GM23338 (cell line): ENCODE data around the gene TP53.

Experiments used
- CTCF ChIP-seq, 2 experiments: fragments of 200-600 bp in 1 of 2; sonication (generic) in 1 of 2; conservative IDR thresholded peaks; 2 replicates each; pipeline versions ENCODE4 v1.5.1 to v1.6.1; 2016 to 2017; ENCODE audit warnings: antibody characterized with exemption in 2 of 2, low read depth in 2 of 2, mild to moderate bottlenecking in 2 of 2, moderate library complexity in 1 of 2
- EZH2phosphoT487 ChIP-seq: fragments of 200-600 bp; sonication (generic); IDR thresholded peaks from one replicate; pipeline ENCODE4 v1.8.1; 2018; ENCODE audit warnings: antibody characterized with exemption; ENCODE audit not compliant: unreplicated experiment
- POLR2AphosphoS5 ChIP-seq: IDR thresholded peaks from 2 replicates; pipeline ENCODE4 v1.6.1; 2016; ENCODE audit warnings: antibody characterized with exemption, low read depth

- TF ChIP-seq CTCF (conservative IDR thresholded peaks at IDR 0.05; ENCODE audit: low read depth in 2 of 2) (peak; percentile 97 to 99), EZH2phosphoT487 (no peak), POLR2AphosphoS5 (peak; percentile 82)
Measured at GRCh38 chr17:7687908-7688807, 868 bp upstream of the TP53 start, which contains the start of gene WRAP53.
